HCT116 (cell line): ENCODE results near the gene RALGPS2. TPM values are rescaled to one million over a fixed set of nuclear protein-coding genes. Genes with fewer than 3 reads are reported as not detected.

Experiments used
- ATAC-seq: fragments of 200-7000 bp; cut with Tn5 transposase; 2 replicates; pipeline ENCODE4 v1.9.1; 2020; ENCODE audit warnings: mild to moderate bottlenecking, moderate library complexity
- BruUV-seq: library from RNA; stranded (reverse); fragments of 400-500 nt; replicated peaks from 2 replicates; lab custom pipeline; 2021; lab: Mats Ljungman, UMichigan
- CTCF ChIA-PET: fragments of 300-600 bp; sonication (Branson Sonifier 250); formaldehyde crosslinking; loops from one replicate; lab custom pipeline; 2021; ENCODE audit warnings: antibody characterized with exemption; lab: Charles Lee
- POLR2A ChIA-PET: fragments of 300-600, 350-600 bp; sonication (Branson Sonifier 250); formaldehyde crosslinking; loops from one replicate; lab custom pipeline; 2021; ENCODE audit warnings: antibody characterized with exemption; lab: Charles Lee
- RAD21 ChIA-PET, 2 experiments: fragments of 300-600 bp; sonication (Branson Sonifier 250); formaldehyde crosslinking; loops; one replicate each; lab custom pipeline; 2023; ENCODE audit warnings: low total read pairs in 2 of 2; ENCODE audit not compliant: uncharacterized antibody in 2 of 2, unreplicated experiment in 2 of 2, low non-redundant PET in 1 of 2; lab: Charles Lee
- DNase-seq: peaks from one replicate; pipeline ENCODE4 v3.0.0-alpha.2; 2010; ENCODE audit warnings: low read depth, low spot score
- H2AFZ ChIP-seq: fragments of 200-600 bp; shearing (Covaris generic), sonication (generic); 2 replicates; pipeline ENCODE4 v1.6.1; 2017; ENCODE audit warnings: low read depth, mixed run types, mixed read lengths, antibody characterized with exemption, low read length; ENCODE audit not compliant: poor library complexity, severe bottlenecking
- H3K27ac ChIP-seq: 2 replicates; pipeline ENCODE4 v1.5.1; 2012; ENCODE audit warnings: low read depth, low read length
- H3K27me3 ChIP-seq: fragments of 200-600 bp; sonication (generic); 2 replicates; pipeline ENCODE4 v1.6.1; 2016; ENCODE audit warnings: mixed run types, low read length, mixed read lengths; ENCODE audit not compliant: insufficient read depth
- H3K36me3 ChIP-seq, 2 experiments: fragments of 200-500 bp in 1 of 2; fragments of 200-600 bp in 1 of 2; sonication (Bioruptor generic) in 1 of 2; sonication (generic) in 1 of 2; 2 replicates each; pipeline versions ENCODE4 v1.5.1 to v1.6.1; 2014 to 2016; ENCODE audit warnings: low read length in 2 of 2, inconsistent platforms in 1 of 2, mixed read lengths in 1 of 2, mixed run types in 1 of 2; ENCODE audit not compliant: insufficient read depth in 2 of 2, control insufficient read depth in 1 of 2
- H3K4me1 ChIP-seq, 2 experiments: fragments of 200-600 bp in 1 of 2; sonication (generic) in 1 of 2; 2 replicates each; pipeline versions ENCODE4 v1.5.1 to v1.6.1; 2012 to 2017; ENCODE audit warnings: low read length in 2 of 2, inconsistent platforms in 1 of 2, mild to moderate bottlenecking in 1 of 2, mixed read lengths in 1 of 2, mixed run types in 1 of 2, moderate library complexity in 1 of 2; ENCODE audit not compliant: insufficient read depth in 2 of 2, control insufficient read depth in 1 of 2
- H3K4me2 ChIP-seq: fragments of 200-600 bp; sonication (generic); 2 replicates; pipeline ENCODE4 v1.6.1; 2017; ENCODE audit warnings: mixed run types, low read length, mixed read lengths
- H3K4me3 ChIP-seq, 2 experiments: fragments of 200-600 bp in 1 of 2; sonication (generic) in 1 of 2; replicated peaks in 1 of 2; 2 replicates each; pipeline ENCODE4 v1.5.1; 2011 to 2016; ENCODE audit warnings: low read length in 2 of 2, control low read depth in 1 of 2, low read depth in 1 of 2, mild to moderate bottlenecking in 1 of 2, mixed read lengths in 1 of 2, mixed run types in 1 of 2
- H3K79me2 ChIP-seq: fragments of 200-600 bp; sonication (generic); 2 replicates; pipeline ENCODE4 v1.6.1; 2017; ENCODE audit warnings: mild to moderate bottlenecking, mixed run types, low read length, moderate library complexity, mixed read lengths; ENCODE audit not compliant: insufficient read depth
- H3K9ac ChIP-seq: fragments of 200-600 bp; sonication (generic); 2 replicates; pipeline ENCODE4 v1.6.1; 2016; ENCODE audit warnings: low read length, mixed read lengths
- H3K9me2 ChIP-seq: fragments of 200-600 bp; sonication (generic), shearing (Covaris generic); 2 replicates; pipeline ENCODE4 v1.6.1; 2017; ENCODE audit warnings: mixed run types, mild to moderate bottlenecking, moderate library complexity; ENCODE audit not compliant: insufficient read depth
- H3K9me3 ChIP-seq, 2 experiments: fragments of 200-500 bp in 1 of 2; fragments of 200-600 bp in 1 of 2; sonication (Bioruptor generic) in 1 of 2; sonication (generic) in 1 of 2; 2 replicates each; pipeline ENCODE4 v1.6.1; 2014 to 2017; ENCODE audit warnings: low read length in 2 of 2, mixed read lengths in 2 of 2, inconsistent platforms in 1 of 2, low read depth in 1 of 2, mild to moderate bottlenecking in 1 of 2, mixed run types in 1 of 2, moderate library complexity in 1 of 2; ENCODE audit not compliant: control insufficient read depth in 1 of 2, insufficient read depth in 1 of 2
- H4K20me1 ChIP-seq: fragments of 200-600 bp; sonication (generic), shearing (Covaris generic); 2 replicates; pipeline ENCODE4 v1.6.1; 2017; ENCODE audit warnings: mixed run types, mild to moderate bottlenecking, moderate library complexity; ENCODE audit not compliant: insufficient read depth
- ATF3 ChIP-seq: IDR thresholded peaks from 2 replicates; pipeline ENCODE4 v1.6.1; 2012
- CBX3 ChIP-seq: IDR thresholded peaks from 2 replicates; pipeline ENCODE4 v1.6.1; 2012; ENCODE audit warnings: low read depth
- CEBPB ChIP-seq: IDR thresholded peaks from 2 replicates; pipeline ENCODE4 v1.6.1; 2012; ENCODE audit warnings: low read depth
- EGR1 ChIP-seq: IDR thresholded peaks from 2 replicates; pipeline ENCODE4 v1.6.1; 2012; ENCODE audit warnings: low read depth
- ELF1 ChIP-seq: IDR thresholded peaks from 2 replicates; pipeline ENCODE4 v1.6.1; 2012; ENCODE audit warnings: low read depth, borderline replicate concordance
- EZH2 ChIP-seq: fragments of 200-600 bp; sonication (generic); IDR thresholded peaks from 2 replicates; pipeline ENCODE4 v1.6.1; 2017; ENCODE audit warnings: antibody characterized with exemption, mixed run types
- EZH2phosphoT487 ChIP-seq: fragments of 200-600 bp; IDR thresholded peaks from 2 replicates; pipeline ENCODE4 v1.6.1; 2018; ENCODE audit warnings: antibody characterized with exemption, borderline replicate concordance
- MAX ChIP-seq: IDR thresholded peaks from 2 replicates; pipeline ENCODE4 v1.6.1; 2012
- POLR2A ChIP-seq: IDR thresholded peaks from 2 replicates; pipeline ENCODE4 v1.7.0; 2011; ENCODE audit warnings: borderline replicate concordance; ENCODE audit not compliant: insufficient read depth, insufficient read length; ENCODE audit errors: extremely low read depth
- POLR2AphosphoS5 ChIP-seq: IDR thresholded peaks from 2 replicates; pipeline ENCODE4 v1.6.1; 2011; ENCODE audit warnings: mild to moderate bottlenecking, low read depth, low read length, moderate library complexity
- RAD21 ChIP-seq: IDR thresholded peaks from 2 replicates; pipeline ENCODE4 v1.6.1; 2012; ENCODE audit warnings: low read depth, mild to moderate bottlenecking
- SIN3A ChIP-seq: IDR thresholded peaks from 2 replicates; pipeline ENCODE4 v1.6.1; 2012; ENCODE audit warnings: low read depth
- SP1 ChIP-seq: IDR thresholded peaks from 2 replicates; pipeline ENCODE4 v1.6.1; 2012; ENCODE audit warnings: low read depth
- SRF ChIP-seq: IDR thresholded peaks from 2 replicates; pipeline ENCODE4 v1.6.1; 2012; ENCODE audit warnings: low read depth
- ZBTB33 ChIP-seq: IDR thresholded peaks from 2 replicates; pipeline ENCODE4 v1.6.1; 2011; ENCODE audit warnings: mild to moderate bottlenecking, low read length, moderate library complexity; ENCODE audit not compliant: insufficient replicate concordance; ENCODE audit errors: extremely low read depth
- ZFX ChIP-seq: fragments of 450-650 bp; IDR thresholded peaks from 2 replicates; pipeline ENCODE4 v1.6.1; 2017
- intact Hi-C: fragments of 100-400 bp; cut with micrococcal nuclease; formaldehyde crosslinking; loops from 2 replicates; pipeline ENCODE4 v1.10.0; 2022
- total RNA-seq: library from RNA; stranded (reverse); gene quantifications from one replicate; pipeline ENCODE4 v1.2.1, GENCODE V29; 2021; ENCODE audit not compliant: unreplicated experiment

RALGPS2 gene
- total RNA-seq, 1 experiment from 2014 or later = 25.6 TPM

- DNase-seq (no peak), ATAC-seq (no peak)
- Histone ChIP-seq H3K36me3 (no peaks in the 10 kb centered on the region), H3K27me3 (no peaks in the 10 kb centered on the region), H4K20me1 (no peaks in the 10 kb centered on the region), H3K9me2 (no peaks in the 10 kb centered on the region), H3K9ac (no peak overlapping the region), H3K79me2 (no peaks in the 10 kb centered on the region), H3K9me3 (no peaks in the 10 kb centered on the region), H2AFZ (no peak overlapping the region), H3K4me1 (peaks cover 6 to 20% of the 10 kb centered on the region in 2 experiments; a peak in 3 of 4 replicates), H3K4me2 (no peak overlapping the region), H3K27ac (no peak overlapping the region), H3K4me3 (no peak overlapping the region)
- POLR2A ChIA-PET = no interaction called here
- RAD21 ChIA-PET = no interaction called here
- intact Hi-C loops = no loop called here
- CTCF ChIA-PET = no interaction called here
- TF ChIP-seq MAX (no peak), POLR2A (no peak), EZH2phosphoT487 (no peak), ZBTB33 (no peak), SP1 (no peak), ATF3 (no peak), SIN3A (no peak), ZFX (no peak), CBX3 (no peak), EZH2 (no peak), EGR1 (no peak), RAD21 (no peak), ELF1 (no peak), SRF (no peak), POLR2AphosphoS5 (no peak), CEBPB (no peak)
- no TSS peak for BruUV-seq
Measured at GRCh38 chr1:178875936-178876335, 150.9 kb downstream of the RALGPS2 start.
